ENCODE data around the gene HSD17B14.

- no peak for TF ChIP-seq CTCF (conservative IDR thresholded peaks at IDR 0.05 in 1 of 2, IDR thresholded peaks at IDR 0.05 in 1 of 2; ENCODE audit: low read depth in 1 of 2, low read length in 2 of 2)
- TF ChIP-seq EZH2 (IDR thresholded peaks at IDR 0.05; ENCODE audit: low read length, missing control alignments): no peak
Observed at GRCh38 chr19:48780631-48781391, 55.5 kb downstream of the HSD17B14 start.
